Measurements from ENCODE around the gene LMNA. TPM values are rescaled to one million over a fixed set of nuclear protein-coding genes. Genes with fewer than 3 reads are reported as not detected.

The LMNA gene
- 312 TPM for polyA plus RNA-seq (2012; ENCODE audit: insufficient read depth, insufficient read length, low read depth)

GRCh38 chr1:156114101-156114918, at the start of gene LMNA:
TSS of gene LMNA (plus strand) at chr1:156114711. CDS start at chr1:156114919, 208 bp downstream.
- Histone ChIP-seq H3K27me3 (no peaks in the 10 kb centered on the region), H3K9me3 (no peaks in the 10 kb centered on the region), H3K4me3 (ENCODE audit: low read depth, low read length) (peak within 1 kb of the TSS; percentile 92), H3K36me3 (peaks cover 7% of the 10 kb centered on the region; the same call in 1 of the 2 replicates), H3K4me1 (peaks cover 35% of the 10 kb centered on the region)
- peak; percentile 89 for DNase-seq
- TF ChIP-seq CTCF (IDR thresholded peaks at IDR 0.05; ENCODE audit: low read depth, low read length): no peak

- Histone ChIP-seq H3K36me3 (no peaks in the 10 kb centered on the region), H3K27me3 (no peaks in the 10 kb centered on the region), H3K4me1 (0 out of 2 replicates have a peak, but pooled peaks cover 3% of the 10 kb centered on the region), H3K9me3 (no peaks in the 10 kb centered on the region), H3K4me3 (ENCODE audit: low read depth, low read length) (no peak overlapping the region)
- DNase-seq: no peak
- TF ChIP-seq CTCF (IDR thresholded peaks at IDR 0.05; ENCODE audit: low read depth, low read length): no peak
These were observed 49.3 kb upstream of the LMNA start for GRCh38 chr1:156065212-156065611.

GRCh38 chr1:156065871-156066270, 48.6 kb upstream of the LMNA start:
- no peaks in the 10 kb centered on the region for H3K9me3 ChIP-seq
- TF ChIP-seq CTCF (IDR thresholded peaks at IDR 0.05; ENCODE audit: low read depth, low read length): no peak
- no peak for DNase-seq
- H3K27me3 ChIP-seq: no peaks in the 10 kb centered on the region
- H3K4me1 ChIP-seq: 0 out of 2 replicates have a peak, but pooled peaks cover 7% of the 10 kb centered on the region
- H3K4me3 ChIP-seq (ENCODE audit: low read depth, low read length): no peak overlapping the region
- H3K36me3 ChIP-seq: no peaks in the 10 kb centered on the region

- Histone ChIP-seq H3K27me3 (no peaks in the 10 kb centered on the region), H3K4me1 (0 out of 2 replicates have a peak, but pooled peaks cover 7% of the 10 kb centered on the region), H3K4me3 (ENCODE audit: low read depth, low read length) (no peak overlapping the region), H3K9me3 (no peaks in the 10 kb centered on the region), H3K36me3 (no peaks in the 10 kb centered on the region)
- DNase-seq: no peak
- no peak for TF ChIP-seq CTCF (IDR thresholded peaks at IDR 0.05; ENCODE audit: low read depth, low read length)
These were observed 47.2 kb upstream of the LMNA start for GRCh38 chr1:156067262-156067661.

GRCh38 chr1:156069490-156070455, 44.7 kb upstream of the LMNA start:
- peaks cover 2% of the 10 kb centered on the region for H3K36me3 ChIP-seq
- no peaks in the 10 kb centered on the region for H3K27me3 ChIP-seq
- DNase-seq: no peak
- H3K4me1 ChIP-seq: 0 out of 2 replicates have a peak, but pooled peaks cover 7% of the 10 kb centered on the region
- no peak overlapping the region for H3K4me3 ChIP-seq (ENCODE audit: low read depth, low read length)
- no peaks in the 10 kb centered on the region for H3K9me3 ChIP-seq
- no peak for TF ChIP-seq CTCF (IDR thresholded peaks at IDR 0.05; ENCODE audit: low read depth, low read length)

All from BE2C (cell line).